Naive thymus-derived CD4-positive, alpha-beta T cell (primary cell): Measurements from ENCODE around the gene ST3GAL6. TPM values are rescaled to one million over a fixed set of nuclear protein-coding genes. Genes with fewer than 3 reads are reported as not detected.

Source experiments
- ATAC-seq: fragments of 150-1000 bp; cut with Tn5 transposase; 2 replicates; pipeline ENCODE4 v1.10.0; 2021; ENCODE audit warnings: mild to moderate bottlenecking, moderate library complexity
- CTCF ChIA-PET: fragments of 350-600 bp; sonication (Branson Sonifier 250); formaldehyde crosslinking; loops from one replicate; lab custom pipeline; 2021; ENCODE audit warnings: antibody characterized with exemption; lab: Charles Lee
- POLR2A ChIA-PET: fragments of 350-600 bp; sonication (Branson Sonifier 250); formaldehyde crosslinking; loops from one replicate; lab custom pipeline; 2021; ENCODE audit warnings: antibody characterized with exemption, inconsistent platforms; lab: Charles Lee
- DNase-seq, 9 donors: peaks; one replicate each; pipeline versions ENCODE4 v3.0.0 to v3.0.0-alpha.2; 2020 to 2022; ENCODE audit warnings: mixed read lengths in 1 of 9
- H3K27ac ChIP-seq: one replicate; pipeline ENCODE4 v1.7.0; 2013; ENCODE audit warnings: mild to moderate bottlenecking, low read depth, low read length, moderate library complexity
- H3K27me3 ChIP-seq, 2 donors: one replicate each; pipeline ENCODE4 v1.7.0; 2013; ENCODE audit warnings: low read length in 2 of 2, mild to moderate bottlenecking in 2 of 2, moderate library complexity in 2 of 2; ENCODE audit not compliant: control insufficient read depth in 2 of 2, insufficient read depth in 2 of 2
- H3K36me3 ChIP-seq, 3 experiments: 1 replicate in 2 of 3; 2 replicates in 1 of 3; pipeline ENCODE4 v1.7.0; 2013; ENCODE audit warnings: low read length in 3 of 3, mild to moderate bottlenecking in 3 of 3, moderate library complexity in 1 of 3; ENCODE audit not compliant: insufficient read depth in 3 of 3, control insufficient read depth in 2 of 3
- H3K4me1 ChIP-seq, 2 donors: one replicate each; pipeline ENCODE4 v1.7.0; 2013; ENCODE audit warnings: low read length in 2 of 2, mild to moderate bottlenecking in 2 of 2, moderate library complexity in 1 of 2; ENCODE audit not compliant: control insufficient read depth in 2 of 2, insufficient read depth in 2 of 2
- H3K4me3 ChIP-seq: 2 replicates; pipeline ENCODE4 v1.7.0; 2013; ENCODE audit warnings: mild to moderate bottlenecking, low read length
- H3K9me3 ChIP-seq, 3 experiments: 1 replicate in 2 of 3; 2 replicates in 1 of 3; pipeline ENCODE4 v1.7.0; 2013; ENCODE audit warnings: low read length in 3 of 3; ENCODE audit not compliant: control insufficient read depth in 2 of 3
- H3K27ac Mint-ChIP-seq, 9 donors: one replicate each; pipeline ENCODE4 v1.8.0; 2020 to 2022; ENCODE audit warnings: mixed read lengths in 9 of 9, mild to moderate bottlenecking in 8 of 9, moderate library complexity in 5 of 9, inconsistent platforms in 2 of 9
- H3K27me3 Mint-ChIP-seq, 5 donors: one replicate each; pipeline ENCODE4 v1.8.0; 2021 to 2022; ENCODE audit warnings: mixed read lengths in 5 of 5, mild to moderate bottlenecking in 1 of 5
- H3K36me3 Mint-ChIP-seq, 5 donors: one replicate each; pipeline ENCODE4 v1.8.0; 2020 to 2022; ENCODE audit warnings: mixed read lengths in 5 of 5, mild to moderate bottlenecking in 3 of 5, inconsistent platforms in 1 of 5
- H3K4me1 Mint-ChIP-seq, 7 donors: one replicate each; pipeline ENCODE4 v1.8.0; 2020 to 2022; ENCODE audit warnings: mixed read lengths in 7 of 7, mild to moderate bottlenecking in 3 of 7, inconsistent platforms in 1 of 7
- H3K4me3 Mint-ChIP-seq, 10 donors: one replicate each; pipeline ENCODE4 v1.8.0; 2020 to 2022; ENCODE audit warnings: mild to moderate bottlenecking in 10 of 10, mixed read lengths in 10 of 10, moderate library complexity in 6 of 10, inconsistent platforms in 2 of 10
- H3K9me3 Mint-ChIP-seq, 11 donors: one replicate each; pipeline ENCODE4 v1.8.0; 2020 to 2022; ENCODE audit warnings: mixed read lengths in 11 of 11, mild to moderate bottlenecking in 4 of 11, inconsistent platforms in 1 of 11, moderate library complexity in 1 of 11
- intact Hi-C, 2 donors: fragments of 100-400 bp; cut with micrococcal nuclease; formaldehyde crosslinking; loops; one replicate each; pipeline ENCODE4 v1.15.1; 2023
- polyA plus RNA-seq, 2 donors: library from polyadenylated mRNA; unstranded; fragments of 300-500 nt; fragmentation: Illumina TruSeq; gene quantifications; one replicate each; pipeline ENCODE4 v1.2.3, GENCODE V29; 2021
- total RNA-seq, 6 experiments: library from RNA in 5 of 6; stranded (reverse) in 5 of 6; gene quantifications; 1 replicate in 5 of 6; 2 replicates in 1 of 6; pipeline ENCODE4 v1.2.3 and lab custom pipeline; 2021 to 2026

The ST3GAL6 gene
- total and polyA plus RNA-seq, 7 experiments from 2014 or later, result 0.47 to 13.5 (median 0.78) TPM; not detected in 2

GRCh38 chr3:98839846-98840245, 76.7 kb downstream of the ST3GAL6 start:
- POLR2A ChIA-PET, result no interaction called here
- no peaks in the 10 kb centered on the region for H3K27me3 Mint-ChIP-seq
- H3K9me3 ChIP-seq, result no peaks in the 10 kb centered on the region
- no peaks in the 10 kb centered on the region for H3K4me1 ChIP-seq
- no peaks in the 10 kb centered on the region for H3K27me3 ChIP-seq
- CTCF ChIA-PET, result no interaction called here
- ATAC-seq, result no peak
- no peak overlapping the region for H3K27ac ChIP-seq
- intact Hi-C loops, result no loop called here
- no peak overlapping the region for H3K27ac Mint-ChIP-seq
- H3K4me1 Mint-ChIP-seq, result peaks cover 0 to 6% (median 0%) of the 10 kb centered on the region in 7 donors
- peaks cover 0 to 5% (median 3%) of the 10 kb centered on the region in 11 donors for H3K9me3 Mint-ChIP-seq
- H3K4me3 Mint-ChIP-seq, result no peak overlapping the region
- no peak overlapping the region for H3K4me3 ChIP-seq
- H3K36me3 ChIP-seq, result no peaks in the 10 kb centered on the region
- H3K36me3 Mint-ChIP-seq, result peaks cover 0 to 18% (median 10%) of the 10 kb centered on the region in 5 donors
- no peak for DNase-seq

- no peaks in the 10 kb centered on the region for H3K9me3 ChIP-seq
- H3K27ac ChIP-seq, result no peak overlapping the region
- intact Hi-C loops, result no loop called here
- DNase-seq, result no peak
- ATAC-seq, result no peak
- H3K4me1 ChIP-seq, result no peaks in the 10 kb centered on the region
- Mint-ChIP-seq H3K27me3 (no peaks in the 10 kb centered on the region), H3K9me3 (peaks cover 2 to 5% (median 3%) of the 10 kb centered on the region in 11 donors), H3K4me1 (peaks cover 0 to 6% (median 0%) of the 10 kb centered on the region in 7 donors), H3K27ac (no peak overlapping the region), H3K4me3 (no peak overlapping the region), H3K36me3 (peaks cover 0 to 22% (median 16%) of the 10 kb centered on the region in 5 donors)
- no peaks in the 10 kb centered on the region for H3K36me3 ChIP-seq
- H3K4me3 ChIP-seq, result no peak overlapping the region
- CTCF ChIA-PET, result no interaction called here
- POLR2A ChIA-PET, result no interaction called here
- no peaks in the 10 kb centered on the region for H3K27me3 ChIP-seq
These were observed 80.3 kb downstream of the ST3GAL6 start for GRCh38 chr3:98843266-98843959.

Other genes with a start within 250 kb of the ST3GAL6 start
- 100 to 1,000 TPM; 100 to 478 (median 132) TPM for gene CLDND1, start 240.4 kb upstream of the ST3GAL6 start, total RNA-seq
- 10 to 100 TPM; 40.6 to 47.4 TPM for gene CLDND1, start 240.4 kb upstream of the ST3GAL6 start, polyA plus RNA-seq
- 10 to 100 TPM in 2 of 5 experiments, 1 to 10 TPM in 3; 3.3 to 24.2 (median 5.1) TPM for gene GPR15, start 231.4 kb upstream of the ST3GAL6 start, total RNA-seq
- under 1 TPM; 0.52 to 0.79 TPM for gene GPR15, start 231.4 kb upstream of the ST3GAL6 start, polyA plus RNA-seq
- 10 to 100 TPM; 11.4 to 67.5 (median 21.6) TPM for gene CPOX, start 169.7 kb upstream of the ST3GAL6 start, total RNA-seq
- gene CPOX, start 169.7 kb upstream of the ST3GAL6 start, polyA plus RNA-seq, result 1 to 10 TPM; 2.7 to 6.2 TPM
- gene DCBLD2, start 138.4 kb downstream of the ST3GAL6 start, total RNA-seq, result 1 to 10 TPM; 1.9 to 4.7 (median 2.9) TPM
- gene DCBLD2, start 138.4 kb downstream of the ST3GAL6 start, polyA plus RNA-seq, result 1 to 10 TPM; 2.4 to 3.8 TPM